A549 (cell line): Measurements from ENCODE around the gene CA12. TPM values are rescaled to one million over a fixed set of nuclear protein-coding genes. Genes with fewer than 3 reads are reported as not detected.

Experiments used
- ATAC-seq, 2 experiments: fragments of 200-7000 bp in 1 of 2; fragments of >200 bp in 1 of 2; cut with Nextera tagmentation in 1 of 2; cut with Tn5 transposase in 1 of 2; 3 replicates each; pipeline versions ENCODE4 v1.8.0 to v1.9.1; 2018 to 2020; ENCODE audit warnings: mild to moderate bottlenecking in 1 of 2, moderate library complexity in 1 of 2
- CTCF ChIA-PET: fragments of 300-600 bp; sonication (Branson Sonifier 250); formaldehyde crosslinking; extraction: SDS; loops from one replicate; lab custom pipeline; 2021; ENCODE audit warnings: antibody characterized with exemption, inconsistent platforms; lab: Yijun Ruan, JAX
- POLR2A ChIA-PET: fragments of 350-600 bp; formaldehyde crosslinking; extraction: SDS; loops from one replicate; lab custom pipeline; 2021; ENCODE audit warnings: antibody characterized with exemption, inconsistent platforms; lab: Yijun Ruan, JAX
- DNase-seq, 2 experiments: peaks; one replicate each; pipeline versions ENCODE4 v3.0.0 to v3.0.0-alpha.2; 2011 to 2016; ENCODE audit warnings: low read depth in 1 of 2, low spot score in 1 of 2
- FAIRE-seq: peaks from 2 replicates; lab custom pipeline; 2011; peaks lifted over from hg19 to GRCh38; lab: Jason Lieb, UNC
- H3K27ac ChIP-seq, 2 experiments: fragments of >200 bp; sonication (Bioruptor Twin); formaldehyde crosslinking; 3 replicates each; pipeline ENCODE4 v1.5.1; 2016 to 2017
- H3K4me1 ChIP-seq: fragments of >200 bp; sonication (Bioruptor Twin); formaldehyde crosslinking; 3 replicates; pipeline ENCODE4 v1.6.1; 2016
- H3K4me2 ChIP-seq: fragments of >200 bp; sonication (Bioruptor Twin); formaldehyde crosslinking; 3 replicates; pipeline ENCODE4 v1.6.1; 2016
- H3K4me3 ChIP-seq: fragments of >200 bp; sonication (Bioruptor Twin); formaldehyde crosslinking; 3 replicates; pipeline ENCODE4 v1.5.1; 2016
- H3K9me3 ChIP-seq: fragments of >200 bp; sonication (Bioruptor Twin); formaldehyde crosslinking; 3 replicates; pipeline ENCODE4 v1.6.1; 2016
- CHD4 ChIP-seq: fragments of 200-600 bp; sonication (generic); IDR thresholded peaks from 2 replicates; pipeline ENCODE4 v1.6.1; 2016; ENCODE audit warnings: antibody characterized with exemption, mild to moderate bottlenecking, borderline replicate concordance
- EHF ChIP-seq: fragments of 250-450 bp; sonication (Bioruptor Pico); IDR thresholded peaks from 2 replicates; pipeline ENCODE4 v1.5.0; 2020; ENCODE audit warnings: mild to moderate bottlenecking
- EHMT2 ChIP-seq: fragments of 200-600 bp; sonication (generic); IDR thresholded peaks from 2 replicates; pipeline ENCODE4 v1.6.1; 2016; ENCODE audit warnings: antibody characterized with exemption, low read depth, mild to moderate bottlenecking, moderate library complexity
- FOXS1 ChIP-seq: fragments of 250-450 bp; sonication (Bioruptor Pico); IDR thresholded peaks from 2 replicates; pipeline ENCODE4 v1.5.0; 2020; ENCODE audit warnings: mild to moderate bottlenecking, moderate library complexity
- HEYL ChIP-seq: fragments of 250-450 bp; sonication (Bioruptor Pico); IDR thresholded peaks from 2 replicates; pipeline ENCODE4 v1.8.0; 2021; ENCODE audit warnings: mild to moderate bottlenecking, moderate library complexity
- HOXA7 ChIP-seq: fragments of 250-450 bp; sonication (Bioruptor Pico); IDR thresholded peaks from 2 replicates; pipeline ENCODE4 v1.5.0; 2020; ENCODE audit warnings: mild to moderate bottlenecking, moderate library complexity
- HOXB5 ChIP-seq: fragments of 250-450 bp; sonication (Bioruptor Pico); IDR thresholded peaks from 2 replicates; pipeline ENCODE4 v1.5.0; 2020; ENCODE audit warnings: mild to moderate bottlenecking, moderate library complexity
- JUNB ChIP-seq: fragments of >200 bp; sonication (Bioruptor Twin); formaldehyde crosslinking; IDR thresholded peaks from 2 replicates; pipeline ENCODE4 v1.6.1; 2016
- KDM1A ChIP-seq: fragments of 200-600 bp; sonication (generic); IDR thresholded peaks from 2 replicates; pipeline ENCODE4 v1.6.1; 2016; ENCODE audit warnings: low read depth, mild to moderate bottlenecking
- KDM5A ChIP-seq: fragments of 200-600 bp; sonication (generic); IDR thresholded peaks from 2 replicates; pipeline ENCODE4 v1.6.1; 2016; ENCODE audit warnings: antibody characterized with exemption, mild to moderate bottlenecking
- NFE2L2 ChIP-seq: fragments of 150-350 bp; conservative IDR thresholded peaks from 2 replicates; pipeline ENCODE4 v1.6.1; 2014; ENCODE audit warnings: low read length
- NPAS2 ChIP-seq: fragments of 250-450 bp; sonication (Bioruptor Pico); IDR thresholded peaks from 2 replicates; pipeline ENCODE4 v1.8.0; 2022; ENCODE audit warnings: mild to moderate bottlenecking, moderate library complexity, borderline replicate concordance
- NR3C1 ChIP-seq: fragments of >200 bp; sonication (Bioruptor Twin); formaldehyde crosslinking; IDR thresholded peaks from 3 replicates; pipeline ENCODE4 v1.6.1; 2017
- PHF8 ChIP-seq: fragments of 200-600 bp; sonication (generic); IDR thresholded peaks from 2 replicates; pipeline ENCODE4 v1.6.1; 2016; ENCODE audit warnings: low read depth, mild to moderate bottlenecking, antibody characterized with exemption, moderate library complexity, borderline replicate concordance
- POLR2AphosphoS2 ChIP-seq: conservative IDR thresholded peaks from 2 replicates; pipeline ENCODE4 v1.6.1; 2012; ENCODE audit warnings: low read length, improper control_type of control experiment, inconsistent platforms
- RFX5 ChIP-seq: fragments of 450-650 bp; IDR thresholded peaks from 2 replicates; pipeline ENCODE4 v1.7.1; 2014; ENCODE audit warnings: antibody characterized with exemption, mild to moderate bottlenecking, moderate library complexity
- SMC3 ChIP-seq: fragments of >200 bp; sonication (Bioruptor Twin); formaldehyde crosslinking; IDR thresholded peaks from 3 replicates; pipeline ENCODE4 v1.6.1; 2018; ENCODE audit warnings: inconsistent platforms
- ZC3H11A ChIP-seq: fragments of 450-650 bp; IDR thresholded peaks from 2 replicates; pipeline ENCODE4 v1.6.1; 2014; ENCODE audit warnings: antibody characterized with exemption, mild to moderate bottlenecking
- ZFP36 ChIP-seq: fragments of 450-650 bp; IDR thresholded peaks from 2 replicates; pipeline ENCODE4 v1.6.1; 2014; ENCODE audit warnings: borderline replicate concordance; ENCODE audit not compliant: partially characterized antibody
- WGBS: methylation state at CpG from one replicate; pipeline ENCODE4 v1.1.6; 2017; ENCODE audit errors: missing lambda C conversion rate; 5-methylcytosine and 5-hydroxymethylcytosine counted together
- polyA plus RNA-seq, 4 experiments: library from polyadenylated mRNA; depleted of rRNA in 3 of 4; stranded (reverse); fragments of >200 nt; fragmentation: RNase III in 1 of 4; extraction: RNeasy Plus Mini Kit Qiagen cat#74134 plus additional on column Dnase treatment in 1 of 4; gene quantifications; 2 replicates in 3 of 4; 3 replicates in 1 of 4; pipeline ENCODE4 v1.2.3, GENCODE V29; 2011 to 2017
- TF ChIP-seq, protein P1 (sequence below): IDR thresholded peaks from 2 replicates; pipeline ENCODE4 v1.6.1; 2012
- TF ChIP-seq, protein P2 (sequence below): fragments of >200 bp; sonication (Bioruptor Twin); formaldehyde crosslinking; IDR thresholded peaks from 2 replicates; pipeline ENCODE4 v1.6.1; 2016
- TF ChIP-seq, protein P3 (sequence below): fragments of 250-450 bp; sonication (Bioruptor Pico); IDR thresholded peaks from 2 replicates; pipeline ENCODE4 v1.5.0; 2021; ENCODE audit warnings: mild to moderate bottlenecking, moderate library complexity, borderline replicate concordance
- TF ChIP-seq, protein P4 (sequence below): fragments of 450-650 bp; IDR thresholded peaks from 2 replicates; pipeline ENCODE4 v1.6.1; 2014; ENCODE audit warnings: antibody characterized with exemption

The CA12 gene
- polyA plus RNA-seq, 2 of the 4 experiments (the other 2 are of a cell fraction): 129 to 323 TPM

DNA sequence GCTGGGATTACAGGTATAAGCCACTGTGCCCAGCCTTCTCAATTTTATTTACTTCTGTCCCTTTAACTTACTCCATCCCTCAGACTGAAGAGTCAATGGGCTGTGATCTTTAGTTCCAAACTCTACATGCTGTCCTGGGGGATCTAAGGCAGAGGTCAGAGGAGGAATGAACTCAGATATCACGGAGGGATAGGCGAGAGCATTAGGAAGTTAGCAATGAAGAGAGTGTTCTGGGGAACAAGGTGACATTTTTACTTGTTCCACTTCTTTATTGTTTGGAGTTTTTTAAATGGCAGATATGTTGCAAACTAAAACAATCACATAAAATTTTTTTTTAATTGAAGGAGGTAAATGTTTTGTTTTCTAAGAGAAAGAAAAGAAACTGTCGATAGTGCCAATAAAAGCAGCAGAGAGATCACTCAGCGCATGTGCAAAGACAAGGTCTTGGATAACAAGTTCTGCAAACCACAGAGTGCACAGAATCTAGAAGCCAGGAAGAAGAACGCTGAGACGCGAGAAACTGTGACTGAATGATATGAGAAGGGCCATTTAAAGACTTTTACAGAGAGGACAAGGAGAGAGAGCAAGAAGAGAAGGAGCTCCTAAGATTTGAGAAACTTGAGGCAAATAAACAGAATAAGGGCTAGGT, 10.8 kb upstream of the CA12 start (continued):
- TF ChIP-seq POLR2AphosphoS2: no peak

DNA sequence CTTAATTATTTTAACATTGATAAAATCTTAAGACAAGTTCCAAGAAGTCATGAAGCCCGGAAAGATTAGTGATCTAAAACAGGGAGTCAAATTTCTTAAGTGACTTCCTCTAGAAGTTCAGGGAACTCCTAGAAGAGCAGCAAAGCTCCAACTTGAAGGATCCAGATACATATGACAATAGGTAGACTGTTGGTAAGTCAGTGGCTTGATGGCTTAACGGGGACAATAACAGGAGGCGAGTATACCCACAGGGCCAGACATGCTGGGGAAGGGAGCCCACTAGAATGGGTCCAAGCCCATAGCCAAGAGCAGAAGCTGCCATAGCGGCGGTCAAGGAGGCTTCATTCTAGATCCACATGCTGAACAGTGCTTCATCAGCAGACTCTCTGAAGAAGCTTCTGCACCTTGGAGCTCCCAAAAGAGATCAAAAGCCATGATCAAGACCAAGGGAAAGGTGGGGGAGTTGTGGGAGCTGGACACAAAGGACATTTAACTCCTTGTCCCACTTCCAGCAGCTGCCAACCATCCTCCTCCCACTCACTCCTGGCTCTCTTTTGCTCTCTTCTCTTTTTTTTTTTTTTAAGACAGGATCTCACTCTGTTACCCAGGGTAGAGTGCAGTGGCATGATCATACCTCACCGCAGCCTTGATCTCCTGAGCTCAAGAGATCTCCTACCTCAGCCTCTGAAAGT, 10.2 kb upstream of the CA12 start:
- Histone ChIP-seq H3K4me2 (no peak overlapping the region), H3K9me3 (no peaks in the 10 kb centered on the region), H3K4me1 (peaks cover 12% of the 10 kb centered on the region), H3K4me3 (no peak overlapping the region), H3K27ac (no peak overlapping the region)
- ATAC-seq (no peak), FAIRE-seq (no peak), DNase-seq (no peak)
- ChIA-PET CTCF (interaction anchor here (0.6 to 1.7 kb wide), 6 partner anchors 9 to 1518 kb away, joined by 3 to 6 read pairs (median 4); no protein-coding TSS in a partner anchor), POLR2A (no interaction called here)
- no peak for TF ChIP-seq HEYL (CRISPR knock-in tag)
- TF ChIP-seq PHF8: no peak
- TF ChIP-seq KDM5A: no peak
- TF ChIP-seq, protein P1, sequence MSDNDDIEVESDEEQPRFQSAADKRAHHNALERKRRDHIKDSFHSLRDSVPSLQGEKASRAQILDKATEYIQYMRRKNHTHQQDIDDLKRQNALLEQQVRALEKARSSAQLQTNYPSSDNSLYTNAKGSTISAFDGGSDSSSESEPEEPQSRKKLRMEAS: no peak
- TF ChIP-seq JUNB: no peak
- no peak for TF ChIP-seq ZFP36
- TF ChIP-seq EHF: no peak
- TF ChIP-seq EHMT2: no peak
- TF ChIP-seq, protein P2, sequence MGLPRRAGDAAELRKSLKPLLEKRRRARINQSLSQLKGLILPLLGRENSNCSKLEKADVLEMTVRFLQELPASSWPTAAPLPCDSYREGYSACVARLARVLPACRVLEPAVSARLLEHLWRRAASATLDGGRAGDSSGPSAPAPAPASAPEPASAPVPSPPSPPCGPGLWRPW: no peak
- 88% methylated on average over 6 of the region's 6 CpGs for WGBS

DNA sequence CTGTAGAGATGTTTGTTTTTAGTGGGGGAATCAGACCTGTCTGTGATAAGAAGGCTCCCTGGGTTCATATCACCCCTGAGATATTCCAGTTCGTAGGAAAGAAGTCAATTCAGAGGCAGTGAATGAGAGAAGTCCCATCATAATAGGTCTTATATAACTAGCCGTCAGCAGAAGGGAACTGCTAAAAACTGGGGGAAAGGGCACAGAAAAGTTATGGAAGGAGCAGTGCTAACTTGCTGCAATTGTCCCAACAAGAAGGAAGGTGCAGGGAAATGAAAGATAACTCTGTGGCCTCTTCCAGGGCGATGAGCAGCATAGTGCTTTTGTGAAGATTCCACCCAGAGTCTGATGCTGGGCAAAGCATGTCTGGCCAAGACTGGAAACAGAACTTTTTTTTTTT, 9.0 kb upstream of the CA12 start:
- no peak overlapping the region for H3K4me2 ChIP-seq
- no peak for TF ChIP-seq SMC3
- TF ChIP-seq FOXS1 (CRISPR knock-in tag): no peak
- TF ChIP-seq, protein P3, sequence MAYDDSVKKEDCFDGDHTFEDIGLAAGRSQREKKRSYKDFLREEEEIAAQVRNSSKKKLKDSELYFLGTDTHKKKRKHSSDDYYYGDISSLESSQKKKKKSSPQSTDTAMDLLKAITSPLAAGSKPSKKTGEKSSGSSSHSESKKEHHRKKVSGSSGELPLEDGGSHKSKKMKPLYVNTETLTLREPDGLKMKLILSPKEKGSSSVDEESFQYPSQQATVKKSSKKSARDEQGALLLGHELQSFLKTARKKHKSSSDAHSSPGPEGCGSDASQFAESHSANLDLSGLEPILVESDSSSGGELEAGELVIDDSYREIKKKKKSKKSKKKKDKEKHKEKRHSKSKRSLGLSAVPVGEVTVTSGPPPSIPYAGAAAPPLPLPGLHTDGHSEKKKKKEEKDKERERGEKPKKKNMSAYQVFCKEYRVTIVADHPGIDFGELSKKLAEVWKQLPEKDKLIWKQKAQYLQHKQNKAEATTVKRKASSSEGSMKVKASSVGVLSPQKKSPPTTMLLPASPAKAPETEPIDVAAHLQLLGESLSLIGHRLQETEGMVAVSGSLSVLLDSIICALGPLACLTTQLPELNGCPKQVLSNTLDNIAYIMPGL: no peak
- no peak for TF ChIP-seq EHF
- TF ChIP-seq NR3C1: no peak
- TF ChIP-seq JUNB: no peak
- no peak for TF ChIP-seq HOXB5 (CRISPR knock-in tag)
- no peak for TF ChIP-seq KDM1A
- TF ChIP-seq, protein P4, sequence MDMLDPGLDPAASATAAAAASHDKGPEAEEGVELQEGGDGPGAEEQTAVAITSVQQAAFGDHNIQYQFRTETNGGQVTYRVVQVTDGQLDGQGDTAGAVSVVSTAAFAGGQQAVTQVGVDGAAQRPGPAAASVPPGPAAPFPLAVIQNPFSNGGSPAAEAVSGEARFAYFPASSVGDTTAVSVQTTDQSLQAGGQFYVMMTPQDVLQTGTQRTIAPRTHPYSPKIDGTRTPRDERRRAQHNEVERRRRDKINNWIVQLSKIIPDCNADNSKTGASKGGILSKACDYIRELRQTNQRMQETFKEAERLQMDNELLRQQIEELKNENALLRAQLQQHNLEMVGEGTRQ: no peak
- TF ChIP-seq ZC3H11A: no peak
- no peak for TF ChIP-seq NPAS2 (CRISPR knock-in tag)
- TF ChIP-seq NFE2L2: no peak
- TF ChIP-seq RFX5: no peak
- no peak for TF ChIP-seq CHD4
- no peak for TF ChIP-seq HOXA7 (CRISPR knock-in tag)
- TF ChIP-seq, all 56 proteins: peak for 0
- no peak for ATAC-seq
- ChIA-PET POLR2A (no interaction called here), CTCF (interaction anchor here (0.6 to 1.2 kb wide), 3 partner anchors 10 to 155 kb away, joined by 3 to 4 read pairs (median 3); no protein-coding TSS in a partner anchor)
- FAIRE-seq: no peak
- Histone ChIP-seq H3K27ac (no peak overlapping the region), H3K4me3 (no peak overlapping the region), H3K4me1 (peaks cover under 1% of the 10 kb centered on the region; the same call in 2 of the 3 replicates), H3K9me3 (0 out of 3 replicates have a peak, but pooled peaks cover 4% of the 10 kb centered on the region)
- DNase-seq: no peak
- WGBS: 87% methylated on average over 3 of the region's 3 CpGs
